GM12892 (cell line): ENCODE data around the gene SSBP3.

Experiments
- POLR2A ChIP-seq: IDR thresholded peaks from 2 replicates; pipeline ENCODE4 v1.6.1; 2011; ENCODE audit warnings: low read depth, low read length, control low read depth
- POLR2AphosphoS5 ChIP-seq: IDR thresholded peaks from 2 replicates; pipeline ENCODE4 v1.6.1; 2011; ENCODE audit warnings: low read depth, low read length, control low read depth

DNA sequence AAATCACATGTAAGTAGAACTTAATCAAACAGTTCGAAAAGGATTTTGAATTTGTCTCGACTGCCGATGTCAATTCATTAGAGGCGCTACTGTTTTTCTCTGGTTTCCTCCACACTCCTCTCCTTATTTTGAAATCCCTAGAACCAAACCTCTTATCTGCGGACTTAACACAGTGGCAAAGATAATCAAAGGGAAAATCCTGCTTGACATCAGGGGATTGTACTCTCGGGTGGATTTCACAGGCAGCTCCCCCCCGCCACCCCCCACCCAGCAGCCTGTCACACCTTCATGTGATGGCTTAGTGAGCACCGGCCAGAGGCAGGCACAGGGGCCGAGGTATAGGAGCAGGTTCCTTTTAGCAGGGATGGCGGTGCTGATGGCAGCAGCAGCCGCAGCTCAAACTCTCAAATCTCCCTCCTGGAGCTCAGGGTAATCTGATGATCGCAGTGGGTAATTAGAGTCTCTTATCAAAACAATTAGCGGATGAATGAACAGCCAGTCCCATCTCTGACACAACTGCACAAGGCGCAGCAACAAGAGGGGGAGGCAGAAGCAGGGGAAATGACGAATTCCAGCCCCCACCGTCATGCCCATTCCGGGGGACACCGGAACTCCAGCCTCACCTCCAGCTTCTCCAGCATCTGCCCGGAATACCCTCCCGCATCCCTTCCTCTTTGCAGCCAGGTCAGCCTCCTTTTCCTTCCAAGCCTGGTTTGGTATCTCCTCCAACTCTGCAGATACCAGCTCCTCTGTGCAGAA is 80.3 kb downstream of the SSBP3 start:
- TF ChIP-seq POLR2AphosphoS5: no peak
- TF ChIP-seq POLR2A: no peak
